ENCODE measurements around the gene TTC6.

The TTC6 gene

DNA sequence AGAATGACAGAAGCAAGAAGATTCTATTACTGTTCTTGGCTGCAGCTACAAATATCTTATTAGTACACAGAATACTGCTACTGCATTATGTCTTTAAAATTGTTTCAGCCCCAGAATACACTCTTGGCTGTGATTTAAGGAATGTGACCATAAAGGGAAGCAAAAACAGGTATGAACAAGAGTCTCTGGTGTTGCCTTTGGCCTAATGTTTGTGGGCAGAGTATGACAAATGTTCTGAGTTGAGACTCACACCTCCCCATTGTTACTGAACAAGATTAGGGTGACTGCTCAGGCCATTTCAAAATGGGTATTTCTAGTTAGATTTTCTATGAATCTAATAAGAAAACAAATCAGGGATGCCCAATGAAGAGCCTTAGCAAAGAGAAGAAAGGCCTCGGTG, 28.5 kb downstream of the TTC6 start:
- H3K27ac ChIP-seq: peak overlapping the region; percentile 21; the same call in 1 of the 2 replicates
- TF ChIP-seq, protein P1, sequence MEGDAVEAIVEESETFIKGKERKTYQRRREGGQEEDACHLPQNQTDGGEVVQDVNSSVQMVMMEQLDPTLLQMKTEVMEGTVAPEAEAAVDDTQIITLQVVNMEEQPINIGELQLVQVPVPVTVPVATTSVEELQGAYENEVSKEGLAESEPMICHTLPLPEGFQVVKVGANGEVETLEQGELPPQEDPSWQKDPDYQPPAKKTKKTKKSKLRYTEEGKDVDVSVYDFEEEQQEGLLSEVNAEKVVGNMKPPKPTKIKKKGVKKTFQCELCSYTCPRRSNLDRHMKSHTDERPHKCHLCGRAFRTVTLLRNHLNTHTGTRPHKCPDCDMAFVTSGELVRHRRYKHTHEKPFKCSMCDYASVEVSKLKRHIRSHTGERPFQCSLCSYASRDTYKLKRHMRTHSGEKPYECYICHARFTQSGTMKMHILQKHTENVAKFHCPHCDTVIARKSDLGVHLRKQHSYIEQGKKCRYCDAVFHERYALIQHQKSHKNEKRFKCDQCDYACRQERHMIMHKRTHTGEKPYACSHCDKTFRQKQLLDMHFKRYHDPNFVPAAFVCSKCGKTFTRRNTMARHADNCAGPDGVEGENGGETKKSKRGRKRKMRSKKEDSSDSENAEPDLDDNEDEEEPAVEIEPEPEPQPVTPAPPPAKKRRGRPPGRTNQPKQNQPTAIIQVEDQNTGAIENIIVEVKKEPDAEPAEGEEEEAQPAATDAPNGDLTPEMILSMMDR (conservative IDR thresholded peaks at IDR 0.05): no peak

DNA sequence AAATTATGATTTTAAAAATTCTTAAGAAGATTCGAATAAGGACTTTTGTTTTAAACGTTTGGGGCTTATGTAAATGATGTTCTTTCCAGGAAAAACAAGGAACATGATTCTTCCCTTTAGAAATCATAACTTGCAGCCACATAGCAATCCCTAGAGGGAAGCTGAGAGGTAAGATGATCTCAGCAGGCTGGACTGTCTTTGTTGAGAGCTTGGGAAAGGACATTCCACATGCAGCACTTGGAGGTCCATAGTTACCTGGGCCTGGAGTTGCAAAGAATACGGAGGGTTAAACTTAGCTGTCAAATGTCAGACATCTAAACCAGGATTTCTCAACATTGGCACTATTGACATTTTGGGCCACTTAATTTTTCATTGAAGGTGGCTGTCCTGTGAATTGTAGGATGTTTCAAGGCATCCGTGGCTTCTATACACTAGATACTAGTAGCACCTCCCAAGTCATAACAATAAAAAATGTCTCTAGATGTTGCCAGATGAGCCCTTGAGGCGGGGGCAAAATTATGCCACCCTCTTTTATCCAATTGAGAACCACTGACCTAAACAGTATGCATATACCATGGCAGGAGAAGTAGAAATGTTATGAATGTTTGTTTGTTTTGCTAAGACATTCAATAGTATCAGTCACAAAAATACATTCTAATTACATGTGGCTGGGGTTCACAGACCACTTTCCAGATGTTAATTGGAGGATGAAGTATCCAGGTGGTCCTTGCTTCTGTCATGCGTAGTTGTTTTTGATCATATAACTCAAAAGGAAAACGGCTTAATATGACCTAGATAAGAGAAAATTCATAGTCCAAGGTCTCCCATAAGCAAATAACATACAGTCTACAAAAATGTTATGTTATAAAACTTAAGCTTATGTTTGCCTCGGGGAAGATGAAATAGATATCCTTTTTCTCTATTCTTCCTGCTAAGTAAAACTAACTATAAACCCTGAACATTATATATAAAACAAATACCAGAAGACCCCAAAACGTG, 30.5 kb downstream of the TTC6 start:
- TF ChIP-seq, protein P1 (conservative IDR thresholded peaks at IDR 0.05): no peak
- no peak overlapping the region for H3K27ac ChIP-seq

DNA sequence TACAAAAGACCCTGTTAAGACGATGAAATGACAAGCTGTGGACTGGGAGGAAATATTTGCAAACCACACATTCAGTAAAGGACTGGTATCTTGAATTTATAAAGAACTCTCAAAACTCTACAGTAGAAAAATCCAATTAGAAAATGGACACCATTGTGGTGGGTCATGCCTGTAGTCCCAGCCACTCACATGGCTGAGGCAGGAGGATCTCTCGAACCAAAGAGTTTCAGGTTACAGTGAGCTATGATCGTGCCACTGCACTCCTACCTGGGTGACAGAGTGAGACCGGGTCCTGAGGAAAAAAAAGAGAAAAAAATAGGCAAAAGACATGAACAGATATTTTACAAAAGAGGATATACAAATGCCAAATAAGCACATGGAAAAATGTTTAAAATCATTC, 41.9 kb downstream of the TTC6 start:
- TF ChIP-seq, protein P1 (conservative IDR thresholded peaks at IDR 0.05): no peak
- no peak overlapping the region; the same call in 1 of the 2 replicates for H3K27ac ChIP-seq

DNA sequence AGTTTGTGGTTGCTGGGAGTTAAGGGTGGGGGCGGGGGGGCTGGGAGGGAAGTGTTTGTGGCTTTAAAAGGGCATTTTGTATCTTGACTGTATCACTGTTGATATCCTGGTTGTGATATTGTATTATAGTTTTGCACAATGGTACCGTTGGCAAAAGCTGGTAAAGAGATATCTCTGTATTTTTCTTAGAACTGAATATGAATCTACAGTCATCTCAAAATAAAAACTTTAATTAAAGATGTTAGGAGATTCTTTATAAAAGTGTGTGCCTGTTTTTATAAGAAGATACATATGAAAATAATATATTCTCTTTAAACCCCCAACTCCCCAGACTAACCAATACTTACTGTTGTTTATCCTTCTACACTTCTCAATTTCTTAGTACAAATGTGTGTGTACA, 43.2 kb downstream of the TTC6 start:
- no peak overlapping the region for H3K27ac ChIP-seq
- TF ChIP-seq, protein P1 (conservative IDR thresholded peaks at IDR 0.05): no peak

- peak overlapping the region; percentile 67 for H3K27ac ChIP-seq
- TF ChIP-seq, protein P1 (conservative IDR thresholded peaks at IDR 0.05): no peak
Measured at GRCh38 chr14:37641117-37641516, 45.7 kb downstream of the TTC6 start.

DNA sequence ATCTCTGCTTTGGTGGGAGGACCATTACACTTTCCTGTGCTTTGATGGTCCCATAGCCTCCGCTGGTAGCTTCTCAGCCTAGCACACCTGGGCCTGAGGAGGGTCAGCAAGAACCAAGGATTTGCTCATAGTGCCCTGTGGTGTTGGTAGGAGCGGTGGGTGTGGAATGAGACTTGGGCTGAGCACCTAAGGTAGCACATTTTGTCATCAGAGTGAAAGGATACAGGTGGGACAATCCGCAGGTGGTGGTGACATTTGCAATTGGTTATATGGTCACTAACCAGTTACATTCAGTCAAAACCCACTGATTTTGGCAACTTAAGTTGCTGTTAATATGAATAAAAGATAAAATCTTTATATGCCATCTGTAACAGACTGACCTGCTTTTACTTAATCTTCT, 46.7 kb downstream of the TTC6 start:
- H3K27ac ChIP-seq: peak overlapping the region; percentile 67
- TF ChIP-seq, protein P1 (conservative IDR thresholded peaks at IDR 0.05): no peak

DNA sequence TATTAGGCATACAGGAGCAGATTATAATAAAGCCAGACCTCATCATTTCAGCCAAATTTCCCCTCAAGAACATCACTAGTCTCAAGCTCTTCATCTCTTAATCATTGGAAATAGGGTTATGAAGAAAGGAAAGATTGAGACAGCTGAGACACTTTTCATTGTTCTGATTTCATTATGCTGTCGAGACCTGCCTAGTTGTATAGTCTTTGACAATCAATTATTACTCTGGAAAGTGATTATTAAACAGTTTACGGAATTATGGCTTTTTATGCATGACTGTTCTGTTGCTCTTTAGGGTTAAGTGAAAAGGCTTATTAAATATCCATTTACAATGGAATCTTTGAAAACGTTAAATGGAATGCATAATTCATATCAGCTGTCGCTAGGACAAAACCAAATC, 48.3 kb downstream of the TTC6 start:
- H3K27ac ChIP-seq: no peak overlapping the region
- TF ChIP-seq, protein P1 (conservative IDR thresholded peaks at IDR 0.05): no peak

Measured in VCaP (cell line).